ENCODE data around the gene REPS2.

REPS2 gene

DNA sequence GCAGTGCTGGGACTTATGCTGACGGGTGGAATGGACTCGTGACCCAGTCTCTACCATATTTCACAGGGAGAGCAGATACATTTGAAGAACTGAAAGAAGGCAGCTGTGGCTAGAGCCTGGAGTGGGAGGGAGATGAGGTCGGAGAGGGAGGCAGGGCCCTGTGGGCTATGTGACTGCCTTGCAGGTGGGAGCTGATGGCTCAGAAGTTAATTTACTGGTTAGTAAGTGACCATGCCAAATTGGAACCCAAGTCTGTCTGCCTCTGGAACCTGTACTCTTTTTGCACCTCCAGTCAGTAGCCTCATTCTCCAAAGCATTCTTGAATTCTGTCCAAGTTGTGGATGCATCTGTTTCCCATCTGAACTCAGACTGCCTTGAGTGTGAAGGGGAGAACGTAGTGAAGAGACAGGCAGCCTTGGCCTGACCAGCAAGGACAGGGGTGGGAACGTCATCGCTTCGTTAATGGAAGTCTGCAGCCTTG, 92.3 kb downstream of the REPS2 start:
- DNase-seq = no peak

DNA sequence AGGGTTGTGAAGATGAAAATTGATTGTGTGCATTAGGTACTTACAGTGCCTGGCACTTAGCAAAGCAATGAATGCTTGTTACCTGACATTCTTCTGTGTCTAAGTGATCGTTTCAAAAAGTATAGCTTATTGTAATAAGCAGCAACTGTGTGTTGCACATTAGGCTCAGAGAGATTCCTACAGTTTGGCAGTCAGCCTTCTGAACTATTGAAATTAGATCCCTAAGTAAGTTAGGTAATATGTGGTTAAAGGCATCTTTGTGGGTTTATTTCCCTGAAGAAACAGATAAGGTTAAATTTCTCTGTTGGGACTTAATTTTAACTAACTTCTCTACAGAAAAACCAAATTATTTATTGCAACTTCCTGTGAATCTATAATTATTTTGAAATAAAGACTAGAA, 93.4 kb downstream of the REPS2 start:
- no peak for DNase-seq

DNA sequence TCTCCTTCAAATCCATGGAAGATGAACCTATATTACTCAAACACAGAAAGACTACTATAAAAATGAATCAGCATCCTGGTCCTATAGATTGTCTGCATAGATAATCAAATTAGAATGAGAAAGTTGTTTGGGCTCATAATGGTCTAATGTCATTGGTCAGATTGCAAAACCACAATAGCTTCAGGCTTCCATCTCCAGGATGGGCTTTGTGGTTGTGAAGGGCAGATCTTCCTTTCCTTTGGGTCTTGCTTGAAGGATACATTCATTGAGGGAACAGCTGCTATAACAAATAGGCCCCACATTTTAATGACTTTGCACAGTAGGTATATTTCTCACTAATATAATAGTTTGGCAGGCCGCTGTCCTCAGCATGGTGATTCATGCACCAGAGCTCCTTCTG, 94.3 kb downstream of the REPS2 start:
- no peak for DNase-seq

DNA sequence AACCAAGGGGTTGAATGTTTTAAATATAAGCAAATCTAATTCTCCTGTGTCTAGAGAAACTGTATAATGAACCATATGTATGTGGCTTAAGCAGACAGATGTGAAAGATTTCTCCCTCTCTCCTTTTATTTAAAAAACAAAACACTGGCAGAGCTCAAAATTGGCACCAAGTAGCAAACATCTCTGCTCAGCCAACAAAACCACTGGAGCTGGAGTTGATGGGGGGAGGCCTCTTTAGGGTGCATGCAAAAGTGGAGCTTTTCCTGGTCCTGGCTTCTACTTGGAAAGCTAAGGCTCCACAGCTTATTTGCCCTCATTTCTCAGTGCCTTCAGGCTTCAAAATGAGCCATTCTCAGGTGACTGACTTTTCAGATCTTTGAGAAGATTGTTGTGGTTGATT, 95.6 kb downstream of the REPS2 start:
- no peak for DNase-seq

DNA sequence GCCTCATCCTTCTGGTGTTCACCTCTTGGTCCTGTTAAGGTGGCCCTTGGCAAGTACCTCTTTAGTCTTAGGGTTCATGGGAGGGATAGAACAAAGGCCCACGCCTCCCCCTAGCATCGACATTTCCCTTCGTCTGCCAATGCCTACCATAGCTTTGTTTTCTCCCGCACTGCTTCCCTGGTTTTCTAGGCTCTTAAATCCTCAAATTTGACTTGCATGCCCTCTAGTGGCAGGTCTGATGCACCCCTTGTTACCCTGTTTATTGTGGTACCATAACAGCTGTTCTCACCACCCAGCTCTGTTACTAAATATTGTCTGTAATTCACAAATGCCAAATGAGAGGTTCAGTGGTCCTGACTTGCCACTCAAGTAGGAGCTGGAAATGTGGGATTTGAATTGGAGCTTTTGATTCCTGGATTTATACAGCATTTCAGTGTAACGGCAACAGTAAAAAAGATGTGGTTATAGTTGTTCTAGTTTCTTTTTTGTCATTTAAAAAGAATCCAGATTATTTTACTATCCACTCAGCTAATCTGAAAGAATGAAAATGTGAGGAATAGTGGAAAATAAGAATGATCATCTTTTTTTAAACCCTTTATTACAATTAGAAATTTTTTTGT, 100.1 kb downstream of the REPS2 start:
- peak; percentile 41 for DNase-seq

DNA sequence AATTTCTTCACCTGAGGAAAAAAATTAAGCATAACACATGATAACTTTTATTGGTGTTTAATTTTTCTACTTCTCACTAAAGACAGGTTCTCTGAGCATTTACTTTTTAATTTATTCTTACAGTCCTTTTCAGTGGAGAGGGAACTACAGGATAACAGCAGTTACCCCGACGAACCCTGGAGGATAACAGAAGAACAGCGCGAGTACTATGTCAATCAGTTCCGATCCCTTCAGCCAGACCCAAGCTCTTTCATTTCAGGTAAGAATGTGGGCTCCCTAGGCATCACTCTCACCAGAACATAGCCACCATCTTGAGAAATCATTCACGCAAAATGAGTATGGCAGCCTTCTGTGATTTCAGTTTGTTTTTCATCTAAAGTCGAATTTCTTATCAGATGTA, 100.8 kb downstream of the REPS2 start:
- no peak for DNase-seq

DNA sequence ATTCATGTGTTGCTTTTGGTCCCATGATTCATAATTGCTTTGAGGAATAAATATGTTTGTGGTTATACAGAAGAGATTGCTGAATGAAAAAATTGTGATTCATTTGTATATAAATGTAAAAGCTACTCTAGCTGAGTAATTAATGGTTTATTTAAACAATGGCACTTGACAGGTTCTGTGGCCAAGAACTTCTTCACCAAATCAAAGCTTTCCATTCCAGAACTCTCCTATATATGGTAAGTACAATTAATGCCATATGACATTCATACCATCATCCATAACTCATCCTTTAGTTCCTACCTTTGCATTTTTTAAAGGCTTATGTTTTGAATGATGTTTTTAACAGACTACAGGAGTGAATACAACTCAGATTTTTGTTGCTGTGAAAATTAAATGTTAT, 105.8 kb downstream of the REPS2 start:
- DNase-seq = no peak

DNA sequence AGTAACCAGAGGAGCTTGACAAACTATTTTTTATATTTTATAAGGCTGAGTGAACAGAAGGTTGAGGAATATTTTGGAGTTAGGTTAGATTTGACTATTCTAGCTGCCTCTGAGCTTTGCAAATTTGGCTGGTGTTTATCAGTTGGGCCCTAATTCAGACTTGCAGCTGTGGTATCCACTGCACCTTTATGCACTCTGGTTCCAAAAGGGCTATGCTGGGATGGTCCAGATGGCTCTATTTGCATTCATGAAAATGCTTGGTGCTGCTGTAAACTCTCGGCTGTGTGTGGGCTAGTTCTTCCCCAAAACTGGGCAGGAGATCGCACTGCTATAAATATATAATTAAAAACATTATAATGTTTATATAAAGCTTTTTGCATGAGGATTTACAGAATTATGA, 106.3 kb downstream of the REPS2 start:
- no peak for DNase-seq

DNA sequence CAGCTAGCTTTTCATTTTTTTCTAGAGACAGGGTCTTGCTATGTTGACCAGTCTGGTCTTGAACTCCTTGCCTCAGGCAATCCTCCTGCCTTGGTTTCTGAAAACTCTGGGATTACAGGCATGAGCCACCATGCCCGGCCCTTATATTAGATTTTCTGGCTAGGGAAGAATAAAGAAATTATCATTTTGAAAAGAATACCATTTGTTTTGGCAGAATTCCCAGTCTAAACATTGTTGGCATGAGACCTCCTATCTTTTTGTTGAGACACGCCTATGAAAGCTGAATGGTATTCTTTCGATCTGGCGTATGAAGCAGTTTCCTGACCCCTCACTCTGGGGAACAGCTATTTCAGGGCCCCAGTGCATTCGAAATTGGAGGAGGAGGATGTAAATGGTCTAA, 107.0 kb downstream of the REPS2 start:
- no peak for DNase-seq

DNA sequence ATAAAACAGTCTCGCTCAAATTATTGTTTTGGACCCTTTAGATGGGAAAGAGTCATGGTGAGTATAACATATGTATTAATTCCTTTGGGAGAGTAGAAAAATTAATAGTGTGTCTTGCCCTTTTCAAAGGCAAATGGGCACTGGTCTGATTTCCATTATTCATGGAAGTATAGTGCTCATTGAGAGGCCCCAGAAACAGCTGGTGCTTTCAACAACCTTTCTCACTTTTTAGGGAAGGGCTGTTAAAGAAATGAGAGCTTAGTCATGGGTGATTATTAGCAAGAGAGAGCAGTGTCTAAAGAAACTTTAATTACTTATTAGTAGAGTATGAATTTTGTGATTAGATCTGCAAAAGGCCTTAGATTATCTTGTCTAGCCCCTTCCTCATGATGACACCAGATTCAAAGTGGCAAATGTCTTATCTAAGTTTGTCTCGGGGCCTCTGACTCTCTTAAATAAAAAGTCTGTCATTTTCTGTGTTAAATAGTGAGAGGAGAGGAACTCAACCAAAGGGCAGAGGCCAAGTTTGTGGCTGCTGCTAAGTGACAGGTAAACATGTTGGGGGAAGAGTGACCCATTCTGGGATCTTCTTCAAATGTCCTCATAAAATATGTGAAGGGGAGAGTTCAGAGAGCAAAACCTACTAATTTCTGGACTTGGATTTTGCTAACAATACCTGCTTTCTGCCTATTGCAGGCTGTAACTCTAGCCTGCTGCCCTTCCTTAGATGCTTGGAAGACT, 110.6 kb downstream of the REPS2 start:
- no peak for DNase-seq

DNA sequence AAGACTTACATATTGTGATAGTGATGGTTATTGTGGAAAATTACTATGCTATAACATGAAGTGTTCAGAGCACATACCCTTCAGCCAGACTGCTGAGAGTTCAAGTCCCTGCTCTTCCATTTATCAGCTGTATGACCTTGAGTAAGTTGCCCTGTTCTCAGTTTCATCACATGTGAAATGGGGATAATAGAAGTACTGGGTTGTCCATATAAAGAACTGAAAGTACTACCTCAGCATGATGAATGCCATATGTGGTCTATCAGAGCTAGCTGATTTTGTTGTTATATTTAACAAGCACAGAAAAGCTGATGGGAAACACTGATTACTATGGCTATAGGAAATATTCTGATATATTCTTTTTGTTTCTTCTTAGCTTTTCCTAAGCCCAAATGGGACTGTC, 115.6 kb downstream of the REPS2 start:
- DNase-seq = no peak

DNA sequence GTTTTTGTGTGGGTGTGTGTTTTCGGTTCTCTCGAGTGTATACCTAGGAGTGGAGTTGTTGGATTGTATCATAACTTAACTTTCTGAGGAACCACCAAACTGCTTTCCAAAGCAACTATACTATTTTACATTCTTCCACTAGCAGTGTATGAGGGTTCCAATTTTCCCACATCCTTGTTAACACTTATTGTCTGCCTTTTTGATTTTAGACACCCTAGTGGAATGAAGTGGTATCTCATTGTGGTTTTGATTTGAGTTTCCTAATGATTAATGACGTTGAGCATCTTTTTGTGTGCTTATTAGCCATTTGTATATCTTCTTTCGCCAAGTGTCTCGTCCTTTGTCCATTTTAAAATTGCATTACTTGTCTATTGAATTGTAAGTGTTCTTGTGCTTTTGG, 118.6 kb downstream of the REPS2 start:
- no peak for DNase-seq

DNA sequence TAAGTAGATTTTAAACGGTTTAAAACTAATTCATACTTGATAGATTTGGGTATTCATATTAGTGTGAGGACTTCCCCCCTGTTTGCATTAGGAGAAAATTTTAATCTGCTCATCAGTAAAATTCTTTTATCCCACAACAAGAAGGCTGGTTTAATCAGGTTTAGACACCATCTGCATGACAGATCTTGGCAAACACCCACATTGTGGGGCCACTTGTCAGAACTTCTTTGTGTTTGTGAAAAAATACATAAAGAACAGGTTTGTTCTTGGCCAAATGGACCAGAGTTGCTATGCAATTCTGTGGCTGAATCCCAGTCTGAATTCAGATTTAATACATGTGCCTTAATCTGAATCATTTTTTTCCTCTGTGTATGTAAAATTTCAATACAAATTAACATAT, 121.1 kb downstream of the REPS2 start:
- no peak for DNase-seq

DNA sequence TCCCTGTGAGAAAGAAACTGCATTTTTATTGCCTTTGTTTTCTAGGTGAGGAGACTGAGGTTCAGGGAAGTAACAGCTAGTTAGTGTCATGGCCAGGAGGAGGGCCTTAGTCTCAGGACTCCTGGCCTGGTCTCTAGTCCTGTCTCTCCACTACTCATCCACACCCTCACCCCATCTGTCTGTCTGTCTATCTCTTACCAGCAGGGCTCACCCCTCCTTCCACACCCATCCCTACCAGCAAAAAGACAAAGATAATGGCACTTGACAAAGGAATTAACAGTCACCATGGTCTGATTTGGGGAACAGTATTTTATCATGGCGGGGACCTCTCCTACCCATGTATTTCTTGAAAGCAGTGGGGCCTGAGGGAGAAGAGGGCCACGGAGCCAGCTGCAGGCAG, 125.8 kb downstream of the REPS2 start:
- DNase-seq = no peak

DNA sequence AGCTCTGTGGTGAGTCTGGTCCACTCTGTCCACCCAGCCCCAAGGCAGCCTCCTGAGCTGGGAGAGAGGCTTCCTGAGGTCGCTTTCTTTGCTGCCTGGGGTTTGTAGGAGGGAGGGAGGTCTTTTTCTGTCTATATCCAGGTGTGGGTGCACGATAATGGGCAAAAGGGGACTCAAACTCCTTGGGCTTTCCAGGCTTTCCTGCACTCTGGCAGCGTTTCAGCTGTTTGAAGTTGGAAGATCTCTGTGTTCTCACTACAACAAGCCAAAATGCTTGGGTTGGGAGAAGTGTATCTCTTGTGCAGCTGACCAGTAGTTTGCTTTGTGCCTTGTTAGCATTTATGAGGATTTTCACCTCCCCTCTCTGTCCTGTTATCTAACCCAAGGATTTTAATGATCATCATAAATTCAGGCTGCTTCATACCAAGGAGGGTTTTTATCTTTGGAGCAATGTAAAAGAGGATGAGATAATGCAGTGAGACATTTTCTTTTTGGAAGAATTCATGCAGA, 126.3 kb downstream of the REPS2 start:
- DNase-seq = no peak

DNA sequence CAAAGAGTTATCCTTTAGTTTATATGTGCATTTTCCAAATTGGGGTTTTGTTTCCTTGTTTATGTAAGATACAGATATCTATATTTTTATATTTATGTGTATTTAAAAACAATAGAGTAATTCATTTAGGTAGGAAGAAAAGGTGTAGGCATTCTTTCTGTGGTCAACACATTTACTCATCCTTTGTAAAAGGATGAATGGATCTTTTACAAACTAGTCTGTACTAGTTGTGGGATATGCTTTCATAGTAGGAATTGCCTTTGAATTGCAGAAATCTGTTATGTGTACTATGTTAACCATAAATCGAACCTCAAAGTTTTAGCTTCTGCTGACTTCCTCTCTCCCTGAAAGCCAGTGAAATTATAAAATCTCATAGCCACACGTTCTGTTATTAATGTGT, 128.5 kb downstream of the REPS2 start:
- DNase-seq = no peak

DNA sequence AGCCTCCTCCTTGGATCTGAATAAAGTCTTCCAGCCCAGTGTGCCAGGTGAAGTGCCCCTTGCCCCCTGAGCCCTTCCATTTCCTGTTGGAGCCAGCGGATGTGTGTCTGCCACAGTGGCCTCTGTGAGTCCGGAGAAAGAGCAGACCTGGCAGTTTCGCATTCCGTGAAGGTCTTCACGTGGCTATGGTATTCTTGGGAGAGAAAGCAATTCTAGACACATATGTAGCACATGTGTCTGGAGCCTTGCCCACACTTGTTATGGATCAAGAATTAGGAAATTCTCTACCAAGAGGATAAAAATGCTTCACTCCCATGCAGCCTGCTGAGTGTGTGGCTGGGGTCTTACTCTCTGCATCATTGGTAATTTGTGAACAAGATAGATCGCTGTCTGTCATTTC, 130.9 kb downstream of the REPS2 start:
- no peak for DNase-seq

DNA sequence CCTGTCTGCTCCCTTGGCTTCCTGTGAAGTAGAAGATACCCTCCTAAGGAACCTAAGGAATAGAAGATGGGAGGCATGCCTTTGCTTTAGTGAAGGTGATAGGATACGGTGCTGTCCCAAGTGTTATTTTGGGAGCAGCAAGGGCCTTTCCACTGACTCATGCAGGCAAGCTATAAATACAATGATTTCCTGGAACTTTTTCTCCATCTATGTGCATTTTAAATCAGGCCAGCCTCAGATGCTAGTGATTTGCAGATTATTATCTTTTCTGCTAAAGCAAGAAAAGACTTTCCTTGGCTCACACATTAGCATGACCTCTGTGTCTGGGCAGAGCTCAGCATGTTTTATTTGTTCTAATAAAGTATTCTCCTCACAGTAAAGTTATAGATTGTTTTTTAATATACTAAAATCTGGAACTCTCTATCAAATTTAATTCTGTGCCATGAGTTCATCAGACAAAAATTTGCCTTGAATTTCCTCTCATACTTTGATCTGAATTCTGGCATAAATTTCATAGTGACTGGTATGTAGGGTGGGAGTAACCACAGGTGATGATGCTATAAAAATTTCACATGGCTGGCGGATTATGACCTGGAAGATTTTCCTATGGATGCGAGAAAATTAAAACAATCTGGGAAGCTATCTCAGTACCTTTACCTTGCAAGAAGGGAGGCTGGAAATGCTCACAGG, 131.7 kb downstream of the REPS2 start:
- no peak for DNase-seq

DNA sequence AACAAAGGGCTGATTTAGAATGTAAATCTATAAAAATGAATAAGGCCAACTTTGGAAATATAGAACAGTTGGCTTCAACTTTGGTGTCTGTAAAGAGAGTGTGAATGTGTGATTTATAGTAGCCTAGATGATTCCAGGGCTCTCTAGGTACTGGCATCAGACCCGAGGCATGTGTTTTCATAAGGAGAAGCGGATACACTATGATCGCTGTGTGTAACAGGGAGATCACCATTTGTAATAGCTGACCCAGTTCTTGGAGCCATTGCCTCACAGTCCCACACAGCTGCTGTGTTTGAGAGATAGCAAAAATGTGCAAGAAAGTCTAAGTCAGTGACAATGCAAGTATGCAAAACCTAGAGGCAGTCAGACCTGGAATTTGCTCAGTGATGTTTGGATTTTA, 135.1 kb downstream of the REPS2 start:
- DNase-seq = no peak

DNA sequence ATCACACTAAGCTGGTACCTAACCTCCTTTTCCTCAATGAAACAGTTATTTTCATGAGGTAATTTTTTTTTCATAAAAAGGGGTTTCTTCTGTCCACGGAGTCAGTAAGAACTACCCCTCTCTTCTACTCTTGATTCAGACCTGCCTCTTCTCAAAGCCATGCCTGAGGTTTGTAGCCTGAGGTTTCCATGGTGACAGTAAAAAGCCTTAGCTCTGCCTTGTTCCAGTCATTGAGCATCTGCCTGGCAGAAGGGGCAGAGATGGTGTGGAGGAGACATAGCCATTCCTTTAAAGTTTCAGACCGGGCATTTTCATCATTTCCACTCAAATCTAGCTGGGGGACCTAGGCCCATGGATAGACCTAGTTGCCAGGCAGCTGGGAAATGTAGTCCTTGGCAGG, 135.5 kb downstream of the REPS2 start:
- DNase-seq = no peak

DNA sequence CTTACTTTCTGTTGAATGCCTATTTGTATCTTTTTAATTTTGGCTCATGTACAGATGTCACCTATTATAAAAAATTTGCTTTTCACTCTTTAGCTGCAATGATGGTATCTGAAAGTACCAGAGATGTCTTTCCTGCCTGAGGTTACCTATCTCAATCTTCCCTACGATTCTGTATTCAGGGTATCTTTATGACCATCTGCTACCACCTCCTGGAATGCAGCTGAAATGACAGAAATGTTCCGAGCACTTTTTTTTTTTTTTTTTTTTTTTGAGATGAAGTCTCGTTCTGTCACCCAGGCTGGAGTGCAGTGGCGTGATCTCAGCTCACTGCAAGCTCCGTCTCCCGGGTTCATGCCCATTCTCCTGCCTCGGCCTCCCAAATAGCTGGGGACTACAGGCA, 136.4 kb downstream of the REPS2 start:
- DNase-seq = no peak

DNA sequence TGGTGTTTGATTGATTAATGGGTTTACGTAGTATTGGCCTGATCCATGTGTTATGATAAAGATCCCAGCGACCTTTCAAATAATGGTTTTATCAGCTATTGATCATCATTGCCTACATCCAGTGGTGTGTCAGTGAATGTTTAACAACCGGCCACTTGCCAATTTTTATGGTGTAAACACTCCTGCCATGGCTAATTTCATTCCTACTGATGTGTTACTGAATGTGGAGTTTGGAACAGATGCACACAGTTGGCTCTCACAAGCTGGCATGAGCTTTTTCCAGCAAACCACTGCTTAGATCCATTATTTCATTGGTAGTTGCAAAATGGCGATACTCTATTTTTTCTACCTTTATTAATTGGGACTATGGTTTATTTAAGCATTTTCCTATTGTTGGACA, 139.9 kb downstream of the REPS2 start:
- no peak for DNase-seq

DNA sequence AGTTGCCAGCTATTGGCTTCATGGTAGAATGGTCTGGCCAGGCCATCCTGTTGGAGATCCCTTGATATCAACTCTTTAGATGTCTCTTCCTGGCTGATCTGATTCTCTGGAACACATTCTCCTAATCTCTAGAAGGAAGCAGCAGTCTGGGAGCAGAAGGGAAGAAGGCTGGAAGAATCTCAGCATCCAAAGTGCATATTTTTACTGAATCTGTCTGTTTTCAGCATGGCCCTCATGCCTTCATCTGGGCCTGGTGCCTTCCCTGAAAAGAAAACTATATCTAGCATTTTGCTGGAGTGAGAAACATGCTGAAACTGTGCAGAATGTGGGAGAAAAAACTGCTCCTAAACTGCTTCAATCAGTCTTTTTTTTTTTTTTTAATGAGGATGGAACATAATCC, 148.7 kb downstream of the REPS2 start:
- no peak for DNase-seq

Measured in CD4-positive, alpha-beta T cell treated with Interleukin-17A for 4 hours (primary cell).